Retinal pigment epithelial cell (primary cell): Measurements from ENCODE around the gene SMIM44.
"Not testable (repeated sequence)": the region's sequence is repeated elsewhere in the genome, so short reads cannot be mapped to it uniquely, and the experiment has no call there.

Experiments used
- DNase-seq: peaks from one replicate; pipeline ENCODE4 v3.0.0-alpha.2; 2010; ENCODE audit warnings: low read depth
- H3K4me3 ChIP-seq: 2 replicates; pipeline ENCODE4 v1.5.1; 2011; ENCODE audit warnings: mild to moderate bottlenecking, low read length, control low read depth, moderate library complexity
- CTCF ChIP-seq: conservative IDR thresholded peaks from 2 replicates; pipeline ENCODE4 v1.5.1; 2011; ENCODE audit warnings: low read depth, low read length, control low read depth, inconsistent platforms

The SMIM44 gene

GRCh38 chr19:3483226-3483628, at the start of gene SMIM44:
Gene SMIM44, minus strand, starts transcription at chr19:3483441. Its CDS starts 38 bp downstream, at chr19:3483403.
- no peak for TF ChIP-seq CTCF
- peak within 1 kb of the TSS; percentile 30 for H3K4me3 ChIP-seq
- no peak for DNase-seq

DNA sequence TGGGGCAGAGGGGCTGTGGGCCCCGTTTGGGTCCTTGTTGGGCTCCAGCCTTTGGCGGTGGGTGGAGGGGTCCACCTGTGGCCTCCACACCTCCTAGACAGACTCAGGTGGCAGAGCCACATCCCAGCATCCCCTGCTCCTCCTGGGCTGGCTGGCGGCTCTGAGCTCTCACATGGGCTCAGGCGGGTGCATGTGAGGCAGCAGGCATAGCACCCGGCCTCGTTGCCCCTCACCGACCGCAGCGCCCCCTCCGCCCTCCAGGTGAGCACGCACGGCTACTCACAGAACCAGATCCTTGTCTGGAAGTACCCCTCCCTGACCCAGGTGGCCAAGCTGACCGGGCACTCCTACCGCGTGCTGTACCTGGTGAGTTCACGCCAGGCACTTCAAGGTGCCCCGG, 49.8 kb upstream of the SMIM44 start:
- TF ChIP-seq CTCF: no peak
- no peak overlapping the region for H3K4me3 ChIP-seq
- no peak for DNase-seq

- H3K4me3 ChIP-seq: no peak overlapping the region
- DNase-seq: no peak
- no peak for TF ChIP-seq CTCF
Measured at GRCh38 chr19:3532154-3532786, 49.0 kb upstream of the SMIM44 start.

DNA sequence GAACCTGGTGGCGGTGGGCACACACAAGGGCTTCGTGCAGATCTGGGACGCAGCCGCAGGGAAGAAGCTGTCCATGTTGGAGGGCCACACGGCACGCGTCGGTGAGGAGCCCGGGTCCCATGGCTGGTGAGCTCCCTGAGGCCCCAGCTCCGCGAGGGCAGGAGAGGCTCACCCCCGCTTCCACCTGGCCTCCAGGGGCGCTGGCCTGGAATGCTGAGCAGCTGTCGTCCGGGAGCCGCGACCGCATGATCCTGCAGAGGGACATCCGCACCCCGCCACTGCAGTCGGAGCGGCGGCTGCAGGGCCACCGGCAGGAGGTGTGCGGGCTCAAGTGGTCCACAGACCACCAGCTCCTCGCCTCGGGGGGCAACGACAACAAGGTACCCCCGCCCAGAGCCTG, 48.5 kb upstream of the SMIM44 start:
- TF ChIP-seq CTCF: no peak

DNA sequence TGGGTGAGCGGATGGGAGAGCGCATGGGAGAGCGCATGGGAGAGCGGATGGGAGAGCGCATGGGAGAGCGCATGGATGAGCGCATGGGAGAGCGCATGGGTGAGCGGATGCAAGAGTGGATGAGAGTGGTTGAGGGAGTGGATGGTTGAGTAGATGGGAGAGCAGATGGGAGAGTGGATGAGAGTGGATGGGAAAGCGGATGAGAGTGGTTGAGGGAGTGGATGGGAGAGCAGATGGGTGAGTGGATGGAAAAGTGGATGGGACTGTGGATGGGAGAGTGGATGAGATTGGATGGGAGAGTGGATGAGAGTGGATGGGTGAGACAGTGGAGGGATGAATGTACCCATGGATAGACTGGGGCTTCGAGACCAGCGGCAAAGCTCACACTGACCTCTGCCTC, 47.1 kb upstream of the SMIM44 start:
- no peak for DNase-seq
- no peak overlapping the region for H3K4me3 ChIP-seq
- no peak for TF ChIP-seq CTCF

More for the DNA sequence above, 48.5 kb upstream of the SMIM44 start:
- no peak for DNase-seq
- no peak overlapping the region for H3K4me3 ChIP-seq

- H3K4me3 ChIP-seq, DNase-seq: not testable (repeated sequence)
Measured at GRCh38 chr19:3529299-3529698, 46.1 kb upstream of the SMIM44 start.

DNA sequence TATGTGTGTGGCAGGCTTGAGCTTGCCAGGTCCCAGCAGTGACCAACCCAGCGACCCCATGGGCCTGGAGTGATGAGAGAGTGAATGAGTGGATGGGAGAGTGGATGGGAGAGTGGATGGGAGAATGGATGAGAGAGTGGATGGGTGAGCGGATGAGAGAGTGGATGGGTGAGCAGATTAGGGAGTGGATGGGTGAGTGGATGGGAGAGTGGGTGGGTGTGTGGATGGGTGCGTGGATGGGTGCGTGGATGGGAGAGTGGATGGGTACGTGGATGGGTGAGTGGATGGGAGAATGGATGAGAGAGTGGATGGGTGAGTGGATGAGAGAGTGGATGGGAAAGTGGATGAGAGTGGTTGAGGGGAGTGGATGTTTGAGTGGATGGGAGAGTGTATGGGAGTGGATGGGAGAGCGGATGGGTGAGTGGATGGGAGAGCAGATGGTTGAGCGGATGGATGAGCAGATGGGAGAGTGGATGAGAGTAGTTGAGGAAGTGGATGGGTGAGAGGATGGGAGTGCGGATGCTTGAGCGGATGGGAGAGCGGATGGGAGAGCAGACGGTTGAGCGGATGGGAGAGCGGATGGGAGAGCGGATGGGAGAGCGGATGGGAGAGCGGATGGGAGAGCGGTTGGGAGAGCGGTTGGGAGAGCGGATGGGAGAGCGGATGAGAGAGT, 45.4 kb upstream of the SMIM44 start:
- no peak overlapping the region for H3K4me3 ChIP-seq
- DNase-seq: no peak
- no peak for TF ChIP-seq CTCF
